ENCODE data around the gene NR1H4.

DNA sequence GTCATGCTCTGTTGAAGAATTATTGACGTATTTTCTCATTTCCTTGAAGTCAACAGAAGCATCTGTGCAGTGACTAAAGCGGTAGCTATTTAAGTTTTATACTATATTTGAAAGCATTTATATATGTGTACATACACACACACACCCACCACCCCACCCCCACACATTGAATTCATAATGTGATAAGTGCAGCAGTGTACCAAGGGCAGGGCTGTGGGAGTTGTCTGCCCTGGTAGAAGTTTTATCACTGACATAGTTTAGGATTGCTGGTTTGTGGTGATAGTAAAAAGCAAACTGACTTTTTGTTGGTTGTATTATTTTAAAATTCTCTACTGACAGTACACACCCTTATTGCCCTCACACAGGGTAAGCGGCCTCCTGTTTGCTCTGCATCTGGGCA, 138.9 kb downstream of the NR1H4 start:
- TF ChIP-seq EZH2phosphoT487 (IDR thresholded peaks at IDR 0.05; ENCODE audit: borderline replicate concordance): no peak
- TF ChIP-seq, protein P1, sequence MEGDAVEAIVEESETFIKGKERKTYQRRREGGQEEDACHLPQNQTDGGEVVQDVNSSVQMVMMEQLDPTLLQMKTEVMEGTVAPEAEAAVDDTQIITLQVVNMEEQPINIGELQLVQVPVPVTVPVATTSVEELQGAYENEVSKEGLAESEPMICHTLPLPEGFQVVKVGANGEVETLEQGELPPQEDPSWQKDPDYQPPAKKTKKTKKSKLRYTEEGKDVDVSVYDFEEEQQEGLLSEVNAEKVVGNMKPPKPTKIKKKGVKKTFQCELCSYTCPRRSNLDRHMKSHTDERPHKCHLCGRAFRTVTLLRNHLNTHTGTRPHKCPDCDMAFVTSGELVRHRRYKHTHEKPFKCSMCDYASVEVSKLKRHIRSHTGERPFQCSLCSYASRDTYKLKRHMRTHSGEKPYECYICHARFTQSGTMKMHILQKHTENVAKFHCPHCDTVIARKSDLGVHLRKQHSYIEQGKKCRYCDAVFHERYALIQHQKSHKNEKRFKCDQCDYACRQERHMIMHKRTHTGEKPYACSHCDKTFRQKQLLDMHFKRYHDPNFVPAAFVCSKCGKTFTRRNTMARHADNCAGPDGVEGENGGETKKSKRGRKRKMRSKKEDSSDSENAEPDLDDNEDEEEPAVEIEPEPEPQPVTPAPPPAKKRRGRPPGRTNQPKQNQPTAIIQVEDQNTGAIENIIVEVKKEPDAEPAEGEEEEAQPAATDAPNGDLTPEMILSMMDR (conservative IDR thresholded peaks at IDR 0.05; ENCODE audit: low read length): no peak

Data from Loucy (cell line).